Neural crest cell (in vitro differentiated cells): Measurements from ENCODE around the gene DONSON. TPM values are rescaled to one million over a fixed set of nuclear protein-coding genes. Genes with fewer than 3 reads are reported as not detected.
A peak's percentile ranks its signal among the peaks of the same experiment; 100 is the strongest.
"Not testable (repeated sequence)": the region's sequence is repeated elsewhere in the genome, so short reads cannot be mapped to it uniquely, and the experiment has no call there.

ENCODE experiments used
- DNase-seq: peaks from one replicate; pipeline ENCODE4 v3.0.0; 2021; ENCODE audit warnings: low read depth, mixed read lengths, low spot score
- H3K27ac Mint-ChIP-seq: one replicate; pipeline ENCODE4 v1.8.0; 2021; ENCODE audit warnings: mild to moderate bottlenecking, mixed read lengths; ENCODE audit not compliant: unreplicated experiment
- H3K27me3 Mint-ChIP-seq: 2 replicates; pipeline ENCODE4 v1.8.0; 2021; ENCODE audit warnings: low read depth, mild to moderate bottlenecking, mixed read lengths
- H3K36me3 Mint-ChIP-seq: 2 replicates; pipeline ENCODE4 v1.8.0; 2021; ENCODE audit warnings: low read depth, mild to moderate bottlenecking, mixed read lengths
- H3K4me1 Mint-ChIP-seq: 2 replicates; pipeline ENCODE4 v1.8.0; 2021; ENCODE audit warnings: mixed read lengths
- H3K4me3 Mint-ChIP-seq: one replicate; pipeline ENCODE4 v1.8.0; 2021; ENCODE audit warnings: mild to moderate bottlenecking, mixed read lengths
- H3K9me3 Mint-ChIP-seq: 2 replicates; pipeline ENCODE4 v1.8.0; 2021; ENCODE audit warnings: mixed read lengths
- CTCF ChIP-seq: fragments of 200-600 bp; sonication (generic); conservative IDR thresholded peaks from 2 replicates; pipeline ENCODE4 v1.5.0; 2021; ENCODE audit warnings: antibody characterized with exemption, mild to moderate bottlenecking
- total RNA-seq: library from RNA; stranded (reverse); gene quantifications from 2 replicates; pipeline ENCODE4 v1.2.1, GENCODE V29; 2021

Gene DONSON
- total RNA-seq, 1 donor from 2014 or later, result 30.9 TPM

- peak overlapping the region; percentile 0 for H3K27ac Mint-ChIP-seq
- H3K4me3 Mint-ChIP-seq, result no peak overlapping the region
- no peaks in the 10 kb centered on the region for H3K27me3 Mint-ChIP-seq
- no peak for TF ChIP-seq CTCF
- peaks cover 9% of the 10 kb centered on the region for H3K4me1 Mint-ChIP-seq
- DNase-seq, result no peak
- no peaks in the 10 kb centered on the region for H3K9me3 Mint-ChIP-seq
- H3K36me3 Mint-ChIP-seq, result peaks cover 23% of the 10 kb centered on the region
These were observed 29.9 kb upstream of the DONSON start for GRCh38 chr21:33618407-33618806.

- not testable (repeated sequence) for H3K27ac Mint-ChIP-seq, DNase-seq, H3K9me3 Mint-ChIP-seq, H3K4me3 Mint-ChIP-seq, H3K27me3 Mint-ChIP-seq, H3K4me1 Mint-ChIP-seq
- peaks cover 24% of the 10 kb centered on the region for H3K36me3 Mint-ChIP-seq
These were observed 29.1 kb upstream of the DONSON start for GRCh38 chr21:33617565-33617964.

- no peaks in the 10 kb centered on the region for H3K4me1 Mint-ChIP-seq
- H3K9me3 Mint-ChIP-seq, result no peaks in the 10 kb centered on the region
- H3K27me3 Mint-ChIP-seq, result no peaks in the 10 kb centered on the region
- peaks cover 3% of the 10 kb centered on the region for H3K36me3 Mint-ChIP-seq
- DNase-seq, result no peak
- H3K27ac Mint-ChIP-seq, result no peak overlapping the region
- no peak overlapping the region for H3K4me3 Mint-ChIP-seq
- no peak for TF ChIP-seq CTCF
These were observed 22.7 kb upstream of the DONSON start for GRCh38 chr21:33611006-33611744.

GRCh38 chr21:33608559-33608958 lies 20.1 kb upstream of the DONSON start:
- no peak for TF ChIP-seq CTCF
- DNase-seq, result no peak
- Mint-ChIP-seq H3K27me3 (no peaks in the 10 kb centered on the region), H3K36me3 (peaks cover 3% of the 10 kb centered on the region), H3K4me3 (no peak overlapping the region), H3K4me1 (no peaks in the 10 kb centered on the region), H3K27ac (no peak overlapping the region), H3K9me3 (no peaks in the 10 kb centered on the region)

GRCh38 chr21:33598051-33598450 lies 9.6 kb upstream of the DONSON start:
- Mint-ChIP-seq H3K9me3 (no peaks in the 10 kb centered on the region), H3K4me1 (no peaks in the 10 kb centered on the region), H3K4me3 (no peak overlapping the region), H3K27me3 (no peaks in the 10 kb centered on the region), H3K27ac (no peak overlapping the region), H3K36me3 (peaks cover 12% of the 10 kb centered on the region)
- no peak for TF ChIP-seq CTCF
- no peak for DNase-seq

GRCh38 chr21:33587792-33588484 lies 546 bp downstream of the DONSON start:
- Mint-ChIP-seq H3K4me3 (peak overlapping the region; percentile 95), H3K27me3 (no peaks in the 10 kb centered on the region), H3K4me1 (peaks cover 26% of the 10 kb centered on the region), H3K9me3 (no peaks in the 10 kb centered on the region), H3K36me3 (peaks cover 5% of the 10 kb centered on the region), H3K27ac (peak overlapping the region; percentile 96)
- no peak for DNase-seq
- peak; percentile 32 for TF ChIP-seq CTCF
